ENCODE measurements around the gene SYNE1. TPM values are rescaled to one million over a fixed set of nuclear protein-coding genes. Genes with fewer than 3 reads are reported as not detected.

SYNE1 gene
- polyA plus RNA-seq, 1 experiment: 35.7 TPM

DNA sequence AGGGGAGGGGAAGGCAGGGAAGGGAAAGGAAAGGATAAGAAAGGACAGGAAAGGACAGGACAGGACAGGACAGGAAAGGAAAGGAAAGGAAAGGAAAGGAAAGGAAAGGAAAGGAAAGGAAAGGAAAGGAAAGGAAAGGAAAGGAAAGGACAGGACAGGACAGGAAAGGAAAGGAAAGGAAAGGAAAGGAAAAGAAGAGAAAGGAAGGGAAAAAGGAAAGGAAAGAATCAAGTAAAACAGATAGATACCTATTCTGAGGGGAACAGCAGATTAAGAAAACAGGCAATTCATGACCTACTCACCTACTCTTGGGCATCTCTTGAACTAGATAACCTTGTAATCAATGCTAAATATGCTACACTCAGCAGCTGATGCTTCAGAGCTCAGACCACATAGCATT is 265.4 kb downstream of the SYNE1 start:
- TF ChIP-seq, protein P1, sequence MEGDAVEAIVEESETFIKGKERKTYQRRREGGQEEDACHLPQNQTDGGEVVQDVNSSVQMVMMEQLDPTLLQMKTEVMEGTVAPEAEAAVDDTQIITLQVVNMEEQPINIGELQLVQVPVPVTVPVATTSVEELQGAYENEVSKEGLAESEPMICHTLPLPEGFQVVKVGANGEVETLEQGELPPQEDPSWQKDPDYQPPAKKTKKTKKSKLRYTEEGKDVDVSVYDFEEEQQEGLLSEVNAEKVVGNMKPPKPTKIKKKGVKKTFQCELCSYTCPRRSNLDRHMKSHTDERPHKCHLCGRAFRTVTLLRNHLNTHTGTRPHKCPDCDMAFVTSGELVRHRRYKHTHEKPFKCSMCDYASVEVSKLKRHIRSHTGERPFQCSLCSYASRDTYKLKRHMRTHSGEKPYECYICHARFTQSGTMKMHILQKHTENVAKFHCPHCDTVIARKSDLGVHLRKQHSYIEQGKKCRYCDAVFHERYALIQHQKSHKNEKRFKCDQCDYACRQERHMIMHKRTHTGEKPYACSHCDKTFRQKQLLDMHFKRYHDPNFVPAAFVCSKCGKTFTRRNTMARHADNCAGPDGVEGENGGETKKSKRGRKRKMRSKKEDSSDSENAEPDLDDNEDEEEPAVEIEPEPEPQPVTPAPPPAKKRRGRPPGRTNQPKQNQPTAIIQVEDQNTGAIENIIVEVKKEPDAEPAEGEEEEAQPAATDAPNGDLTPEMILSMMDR (IDR thresholded peaks at IDR 0.05; ENCODE audit: low read depth, low read length): no peak
- POLR2A ChIA-PET: no interaction called here
- DNase-seq (ENCODE audit: low read depth, low spot score): no peak

DNA sequence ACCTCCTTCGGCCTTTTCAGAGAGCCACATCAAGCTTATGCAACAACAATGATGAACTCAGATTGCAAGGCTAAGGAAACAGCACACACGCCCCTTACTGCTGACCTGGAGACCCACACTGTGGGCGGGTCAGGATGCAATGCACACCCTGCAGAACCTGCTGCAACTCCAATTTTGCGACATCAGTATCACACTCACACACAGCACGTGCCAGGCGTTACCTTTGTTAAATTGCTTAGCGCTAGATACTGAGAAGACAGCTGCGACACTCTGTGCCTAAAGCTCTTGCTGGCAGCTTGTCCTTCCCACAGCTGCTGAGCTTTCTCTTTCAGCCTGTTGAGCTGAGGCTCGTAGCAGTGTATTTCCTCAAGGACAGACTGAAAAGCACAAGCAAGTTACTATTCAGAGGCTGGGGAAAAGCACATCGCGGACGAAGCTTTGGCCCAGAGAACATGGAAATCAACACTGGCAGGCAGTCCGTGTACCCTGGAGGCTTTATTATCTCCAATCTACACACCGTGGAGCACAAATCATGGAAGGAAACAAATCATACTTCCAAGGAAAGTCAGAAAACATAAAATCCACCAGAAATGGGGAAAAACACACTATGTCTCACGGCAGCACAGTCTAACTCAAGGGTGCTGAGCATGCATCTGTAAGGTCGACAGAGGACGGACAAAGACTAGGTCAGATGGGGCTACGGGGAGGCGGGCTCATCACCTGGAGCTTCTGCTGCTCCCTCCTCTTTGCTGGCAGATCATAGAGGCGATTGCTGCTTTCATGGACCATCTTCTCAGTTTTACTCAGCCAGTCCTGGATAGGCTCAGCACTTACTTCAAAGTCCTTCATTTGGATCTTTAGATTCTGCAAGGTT is 268.2 kb downstream of the SYNE1 start:
- TF ChIP-seq, protein P1 (IDR thresholded peaks at IDR 0.05; ENCODE audit: low read depth, low read length): no peak
- Histone ChIP-seq H3K27me3 (ENCODE audit: control insufficient read depth, insufficient read depth, low read length) (no peaks in the 10 kb centered on the region), H3K9me3 (ENCODE audit: control insufficient read depth, insufficient read depth, low read length) (no peaks in the 10 kb centered on the region), H3K4me3 (ENCODE audit: low read depth, low read length) (no peak overlapping the region; the same call in 1 of the 2 replicates), H3K27ac (ENCODE audit: low read depth, low read length) (peak overlapping the region; percentile 31)
- no peak for DNase-seq (ENCODE audit: low read depth, low spot score)
- ChIA-PET POLR2A (no interaction called here), CTCF (interaction anchor here (1.6 kb wide), 1 partner anchor 12 kb away, joined by 6 read pairs; no protein-coding TSS in a partner anchor)

More for the DNA sequence above, 265.4 kb downstream of the SYNE1 start:
- Histone ChIP-seq H3K27ac (ENCODE audit: low read depth, low read length) (no peak overlapping the region), H3K9me3 (ENCODE audit: control insufficient read depth, insufficient read depth, low read length) (no peaks in the 10 kb centered on the region), H3K27me3 (ENCODE audit: control insufficient read depth, insufficient read depth, low read length) (no peaks in the 10 kb centered on the region), H3K4me3 (ENCODE audit: low read depth, low read length) (no peak overlapping the region)
- CTCF ChIA-PET: no interaction called here

DNA sequence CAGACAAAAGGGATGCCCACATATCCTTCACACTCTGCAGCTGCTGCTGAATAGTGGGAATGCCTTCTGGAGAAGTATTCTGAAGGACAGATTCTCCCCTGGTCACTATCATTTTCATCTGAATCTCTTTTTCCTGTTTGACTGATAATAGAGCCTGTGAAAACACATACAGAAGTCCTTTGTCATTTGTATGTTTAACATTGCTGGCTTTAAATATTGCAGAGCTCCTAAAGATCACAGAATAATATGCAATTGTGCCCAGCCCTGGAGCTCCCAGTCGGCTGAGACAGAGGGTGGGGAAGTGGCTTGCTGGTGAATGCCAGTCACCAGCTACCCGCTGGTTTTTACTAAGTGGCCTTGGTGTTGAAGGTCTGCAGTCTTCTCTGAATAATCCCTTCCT is 272.3 kb downstream of the SYNE1 start:
- POLR2A ChIA-PET: no interaction called here
- CTCF ChIA-PET: interaction anchor here (1.2 to 2.5 kb wide), 2 partner anchors 8 to 27 kb away, joined by 4 to 8 read pairs; no protein-coding TSS in a partner anchor
- H3K27ac ChIP-seq (ENCODE audit: low read depth, low read length): no peak overlapping the region
- no peaks in the 10 kb centered on the region for H3K9me3 ChIP-seq (ENCODE audit: control insufficient read depth, insufficient read depth, low read length)
- no peak overlapping the region for H3K4me3 ChIP-seq (ENCODE audit: low read depth, low read length)
- H3K27me3 ChIP-seq (ENCODE audit: control insufficient read depth, insufficient read depth, low read length): no peaks in the 10 kb centered on the region
- TF ChIP-seq, protein P1 (IDR thresholded peaks at IDR 0.05; ENCODE audit: low read depth, low read length): no peak
- no peak for DNase-seq (ENCODE audit: low read depth, low spot score)

DNA sequence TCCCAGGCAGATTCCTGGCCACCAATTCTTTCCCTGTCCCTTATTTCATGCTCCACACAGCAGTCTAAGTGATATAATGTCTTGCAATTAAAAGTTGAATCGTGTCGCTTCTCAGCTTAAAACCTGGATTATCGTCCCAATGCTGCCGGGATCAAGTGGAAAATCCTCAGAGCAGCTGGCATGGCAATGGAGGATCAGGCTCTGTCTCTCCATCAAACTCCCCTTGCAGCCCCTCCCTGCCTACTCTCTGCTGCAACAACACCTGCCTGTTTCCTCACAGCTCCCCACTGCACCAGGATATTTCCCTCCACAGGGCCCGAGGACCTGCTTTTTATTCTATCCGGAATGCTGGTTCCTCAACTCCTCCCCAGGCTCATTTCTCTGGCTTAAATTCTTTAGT is 277.1 kb downstream of the SYNE1 start:
- TF ChIP-seq, protein P1 (IDR thresholded peaks at IDR 0.05; ENCODE audit: low read depth, low read length): no peak
- Histone ChIP-seq H3K27ac (ENCODE audit: low read depth, low read length) (no peak overlapping the region), H3K4me3 (ENCODE audit: low read depth, low read length) (no peak overlapping the region), H3K9me3 (ENCODE audit: control insufficient read depth, insufficient read depth, low read length) (no peaks in the 10 kb centered on the region), H3K27me3 (ENCODE audit: control insufficient read depth, insufficient read depth, low read length) (no peaks in the 10 kb centered on the region)
- ChIA-PET POLR2A (no interaction called here), CTCF (interaction anchor here (0.9 kb wide), 1 partner anchor 235 kb away, joined by 3 read pairs; no protein-coding TSS in a partner anchor)
- no peak for DNase-seq (ENCODE audit: low read depth, low spot score)

DNA sequence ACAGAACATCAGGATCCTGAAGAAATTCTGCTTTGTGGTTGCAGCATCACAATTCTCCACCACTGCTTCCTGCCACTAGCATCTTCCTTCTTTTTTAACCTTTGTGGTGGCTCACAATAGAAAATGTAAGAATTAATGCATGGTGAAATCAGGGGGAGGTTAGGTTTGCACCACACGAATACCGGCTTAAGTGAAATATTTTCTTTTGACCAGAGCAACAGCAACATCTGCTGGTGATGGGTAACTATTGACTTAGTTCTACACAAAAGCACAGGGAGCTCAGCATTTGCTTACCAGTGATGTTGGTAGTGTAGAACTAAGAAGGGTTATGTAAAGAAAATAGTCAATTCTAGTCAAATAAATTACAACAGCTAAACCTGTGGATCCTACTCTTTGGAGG is 280.5 kb downstream of the SYNE1 start:
- Histone ChIP-seq H3K4me3 (ENCODE audit: low read depth, low read length) (no peak overlapping the region), H3K27me3 (ENCODE audit: control insufficient read depth, insufficient read depth, low read length) (no peaks in the 10 kb centered on the region), H3K27ac (ENCODE audit: low read depth, low read length) (no peak overlapping the region), H3K9me3 (ENCODE audit: control insufficient read depth, insufficient read depth, low read length) (no peaks in the 10 kb centered on the region)
- TF ChIP-seq, protein P1 (IDR thresholded peaks at IDR 0.05; ENCODE audit: low read depth, low read length): peak; percentile 41
- no peak for DNase-seq (ENCODE audit: low read depth, low spot score)
- CTCF ChIA-PET: interaction anchor here (0.5 to 1.5 kb wide), 8 partner anchors 9 to 951 kb away, joined by 3 to 10 read pairs (median 4); no protein-coding TSS in a partner anchor
- POLR2A ChIA-PET: no interaction called here
